Measurements from ENCODE around the gene GALNT9. TPM values are rescaled to one million over a fixed set of nuclear protein-coding genes. Genes with fewer than 3 reads are reported as not detected.

GALNT9 gene
- total RNA-seq, 6 donors from 2014 or later, result 0.26 TPM; not detected in 5

DNA sequence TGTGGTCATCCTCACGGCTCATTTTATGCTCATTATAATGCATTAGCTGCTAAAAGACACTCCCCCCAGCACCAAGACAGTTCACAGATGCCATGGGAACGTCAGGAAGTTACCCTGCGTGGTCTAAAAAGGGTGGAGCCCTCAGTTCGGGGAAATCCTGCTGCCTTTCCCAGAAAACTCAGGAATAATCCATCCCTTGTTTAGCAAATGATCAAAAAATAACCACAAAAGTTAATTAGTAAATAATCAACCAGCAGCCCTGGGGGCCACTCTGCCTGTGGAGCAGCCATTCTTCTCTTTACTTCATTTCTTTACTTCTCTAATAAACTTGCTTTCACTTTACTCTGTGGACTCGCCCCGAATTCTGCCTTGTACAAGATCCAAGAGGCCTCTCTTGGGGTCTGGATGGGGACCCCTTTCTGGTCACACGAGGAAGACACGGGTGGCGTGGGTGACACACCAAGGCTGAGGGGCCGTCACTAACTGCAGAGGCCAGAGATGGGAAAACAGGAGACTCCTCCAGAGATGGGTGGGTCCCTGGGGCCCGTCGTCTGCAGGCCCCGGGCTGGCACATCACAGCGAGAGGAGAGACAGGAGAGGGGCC, 119.7 kb downstream of the GALNT9 start:
- Histone ChIP-seq H3K4me3 (no peak overlapping the region), H3K27me3 (peaks cover 0 to 15% (median 4%) of the 10 kb centered on the region in 4 donors), H3K36me3 (no peaks in the 10 kb centered on the region), H3K9me3 (peaks cover 0 to 3% (median 0%) of the 10 kb centered on the region in 4 donors), H3K4me1 (peaks cover 4 to 11% (median 5%) of the 10 kb centered on the region in 4 donors), H3K27ac (no peak overlapping the region)
- ATAC-seq (ENCODE audit: low FRiP score in 2 of 2) (no peak), DNase-seq (no peak)
- 72 to 74% methylated on average over 13 to 14 of the region's 14 CpGs for WGBS, 2 donors
- TF ChIP-seq EP300 (IDR thresholded peaks at IDR 0.05), result no peak
- TF ChIP-seq, protein P1, sequence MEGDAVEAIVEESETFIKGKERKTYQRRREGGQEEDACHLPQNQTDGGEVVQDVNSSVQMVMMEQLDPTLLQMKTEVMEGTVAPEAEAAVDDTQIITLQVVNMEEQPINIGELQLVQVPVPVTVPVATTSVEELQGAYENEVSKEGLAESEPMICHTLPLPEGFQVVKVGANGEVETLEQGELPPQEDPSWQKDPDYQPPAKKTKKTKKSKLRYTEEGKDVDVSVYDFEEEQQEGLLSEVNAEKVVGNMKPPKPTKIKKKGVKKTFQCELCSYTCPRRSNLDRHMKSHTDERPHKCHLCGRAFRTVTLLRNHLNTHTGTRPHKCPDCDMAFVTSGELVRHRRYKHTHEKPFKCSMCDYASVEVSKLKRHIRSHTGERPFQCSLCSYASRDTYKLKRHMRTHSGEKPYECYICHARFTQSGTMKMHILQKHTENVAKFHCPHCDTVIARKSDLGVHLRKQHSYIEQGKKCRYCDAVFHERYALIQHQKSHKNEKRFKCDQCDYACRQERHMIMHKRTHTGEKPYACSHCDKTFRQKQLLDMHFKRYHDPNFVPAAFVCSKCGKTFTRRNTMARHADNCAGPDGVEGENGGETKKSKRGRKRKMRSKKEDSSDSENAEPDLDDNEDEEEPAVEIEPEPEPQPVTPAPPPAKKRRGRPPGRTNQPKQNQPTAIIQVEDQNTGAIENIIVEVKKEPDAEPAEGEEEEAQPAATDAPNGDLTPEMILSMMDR (IDR thresholded peaks at IDR 0.05), result no peak

DNA sequence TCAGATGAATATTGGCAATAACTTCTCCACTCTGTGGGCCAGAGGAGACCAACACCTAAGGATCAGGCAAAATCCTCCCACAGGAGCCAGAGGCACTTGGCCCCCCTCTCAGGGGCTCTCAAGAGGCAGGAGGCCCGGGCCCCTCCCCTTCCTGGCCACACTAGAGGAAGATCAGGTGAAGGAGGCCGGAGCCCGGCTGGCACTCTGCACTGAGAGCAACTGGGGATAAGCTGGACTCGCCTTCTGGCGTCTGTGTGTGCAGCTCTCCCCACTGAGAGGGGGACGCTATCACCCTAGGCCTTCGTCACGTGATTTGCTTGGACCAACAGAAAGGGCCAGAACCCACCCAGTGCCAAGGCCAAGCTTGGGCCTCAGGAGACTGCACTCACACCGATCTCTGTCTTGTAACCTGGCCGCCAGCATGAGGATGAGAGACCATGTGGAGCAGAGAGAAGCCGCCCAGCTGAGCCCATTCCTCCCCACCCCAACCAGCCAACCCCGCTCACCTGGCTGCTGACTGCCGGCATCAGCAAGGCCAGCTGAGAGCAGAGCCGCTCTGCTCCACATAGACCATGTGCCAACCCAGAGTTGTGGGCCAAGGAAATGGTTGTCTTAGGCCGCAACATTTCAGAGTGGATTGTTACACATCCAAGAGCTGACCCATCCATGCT, 121.1 kb downstream of the GALNT9 start:
- no peak for DNase-seq
- ATAC-seq (ENCODE audit: low FRiP score in 2 of 2), result no peak
- Histone ChIP-seq H3K4me3 (no peak overlapping the region), H3K27ac (no peak overlapping the region), H3K27me3 (peaks cover 0 to 22% (median 7%) of the 10 kb centered on the region in 4 donors), H3K4me1 (peaks cover 4 to 12% (median 5%) of the 10 kb centered on the region in 4 donors), H3K36me3 (no peaks in the 10 kb centered on the region), H3K9me3 (peaks cover 0 to 3% (median 0%) of the 10 kb centered on the region in 4 donors)
- no peak for TF ChIP-seq POLR2AphosphoS5 (IDR thresholded peaks at IDR 0.05)
- no peak for TF ChIP-seq EP300 (IDR thresholded peaks at IDR 0.05)
- no peak for TF ChIP-seq POLR2A (IDR thresholded peaks at IDR 0.05)
- TF ChIP-seq, protein P1 (IDR thresholded peaks at IDR 0.05), result no peak
- 86% methylated on average over 6 to 8 of the region's 15 CpGs for WGBS, 2 donors

DNA sequence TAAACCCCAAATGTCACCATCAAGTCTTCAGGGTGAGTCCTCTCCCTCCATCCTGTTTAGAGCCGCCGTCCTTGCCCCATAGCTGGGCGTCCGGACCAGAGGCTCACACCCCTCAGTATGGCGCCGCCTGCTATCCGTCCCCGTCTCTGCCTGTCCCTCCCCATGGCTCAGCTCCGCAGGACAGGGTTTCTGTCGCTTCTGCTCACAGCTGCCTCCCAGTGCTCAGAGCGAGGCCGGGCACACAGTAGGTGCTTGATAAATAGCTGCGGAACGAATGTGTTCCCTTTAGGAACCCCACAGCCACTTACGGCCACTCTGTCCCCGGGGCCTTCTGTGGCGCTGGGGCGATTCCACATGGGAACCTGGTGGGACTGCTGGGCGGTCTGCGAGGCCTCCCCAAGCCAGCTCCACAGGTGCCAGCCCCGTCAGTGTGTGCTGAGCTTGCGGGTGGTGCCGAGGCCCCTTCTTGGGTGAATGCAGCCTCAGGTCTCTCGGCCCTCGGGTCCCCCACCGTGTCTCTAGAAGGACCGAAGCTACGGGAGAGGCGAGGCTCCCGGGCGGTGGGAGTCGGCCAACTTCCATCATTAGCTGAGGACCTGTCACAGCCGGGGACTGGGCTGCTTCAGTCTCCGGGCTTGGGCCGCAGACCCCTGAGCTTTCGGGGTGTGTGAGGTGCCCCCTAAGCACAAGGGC, 122.2 kb downstream of the GALNT9 start:
- no peak overlapping the region for H3K4me3 ChIP-seq
- peaks cover 0 to 22% (median 7%) of the 10 kb centered on the region in 4 donors for H3K27me3 ChIP-seq
- ATAC-seq (ENCODE audit: low FRiP score in 2 of 2) (no peak), DNase-seq (peak in 1 of 2 donors; percentile 70)
- no peaks in the 10 kb centered on the region for H3K36me3 ChIP-seq
- peaks cover 4 to 12% (median 5%) of the 10 kb centered on the region in 4 donors for H3K4me1 ChIP-seq
- peaks cover 0 to 3% (median 0%) of the 10 kb centered on the region in 4 donors for H3K9me3 ChIP-seq
- TF ChIP-seq, protein P1 (IDR thresholded peaks at IDR 0.05), result no peak
- no peak for TF ChIP-seq EP300 (IDR thresholded peaks at IDR 0.05)
- TF ChIP-seq POLR2A (IDR thresholded peaks at IDR 0.05), result no peak
- WGBS, 2 donors, result 86 to 88% methylated on average over 27 to 34 of the region's 36 CpGs
- H3K27ac ChIP-seq, result no peak overlapping the region

DNA sequence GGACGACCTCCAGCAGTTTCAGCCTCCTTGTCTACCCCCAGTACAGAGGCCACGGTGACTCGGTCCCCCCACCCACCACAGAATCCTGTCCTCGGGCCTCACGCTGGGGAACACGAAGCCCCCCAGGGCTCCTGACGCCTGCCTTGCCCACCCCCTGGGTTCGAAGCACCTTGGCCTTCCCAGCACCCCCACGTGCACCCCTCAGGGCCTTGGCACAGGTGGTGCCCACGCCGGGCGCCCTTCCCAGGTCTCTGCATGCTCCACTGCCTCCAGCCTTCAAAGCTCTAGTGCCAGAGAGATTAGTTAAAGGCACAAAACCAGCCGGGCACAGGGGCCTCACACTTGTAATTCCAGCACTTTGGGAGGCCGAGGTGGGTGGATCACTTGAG, 123.3 kb downstream of the GALNT9 start:
- 46 to 64% methylated on average over 10 to 14 of the region's 14 CpGs for WGBS, 2 donors
- no peak overlapping the region for H3K4me3 ChIP-seq

More for the DNA sequence above, 123.3 kb downstream of the GALNT9 start:
- Histone ChIP-seq H3K36me3 (no peaks in the 10 kb centered on the region), H3K4me1 (peaks cover 4 to 12% (median 5%) of the 10 kb centered on the region in 4 donors), H3K27ac (no peak overlapping the region), H3K9me3 (peaks cover 0 to 3% (median 0%) of the 10 kb centered on the region in 4 donors), H3K27me3 (peaks cover 0 to 22% (median 7%) of the 10 kb centered on the region in 4 donors)
- TF ChIP-seq, protein P1 (IDR thresholded peaks at IDR 0.05), result no peak
- TF ChIP-seq POLR2AphosphoS5 (IDR thresholded peaks at IDR 0.05) (no peak), POLR2A (IDR thresholded peaks at IDR 0.05) (no peak), EP300 (IDR thresholded peaks at IDR 0.05) (no peak)
- ATAC-seq (ENCODE audit: low FRiP score in 2 of 2) (no peak), DNase-seq (peak in 1 of 2 donors; percentile 55)
